SK-N-SH (cell line): Measurements from ENCODE around the gene BAD.

Experiments used
- EP300 ChIP-seq, 2 experiments: IDR thresholded peaks; 2 replicates each; pipeline versions ENCODE4 v1.4.0 to v1.6.1; 2012; ENCODE audit warnings: borderline replicate concordance in 1 of 2, low read depth in 1 of 2, low read length in 1 of 2
- NFIC ChIP-seq: IDR thresholded peaks from 2 replicates; pipeline ENCODE4 v1.4.0; 2012; ENCODE audit warnings: borderline replicate concordance
- POLR2AphosphoS5 ChIP-seq: IDR thresholded peaks from 2 replicates; pipeline ENCODE4 v1.6.1; 2012; ENCODE audit warnings: low read depth, low read length
- RAD21 ChIP-seq: IDR thresholded peaks from 2 replicates; pipeline ENCODE4 v1.6.1; 2012; ENCODE audit warnings: mild to moderate bottlenecking, low read length
- RCOR1 ChIP-seq: fragments of 150-350 bp; IDR thresholded peaks from 2 replicates; pipeline ENCODE4 v1.6.1; 2017; ENCODE audit warnings: antibody characterized with exemption, low read length
- REST ChIP-seq: IDR thresholded peaks from 2 replicates; pipeline ENCODE4 v1.6.1; 2012; ENCODE audit warnings: mild to moderate bottlenecking, low read depth, low read length, moderate library complexity
- SMC3 ChIP-seq: IDR thresholded peaks from 2 replicates; pipeline ENCODE4 v1.6.1; 2012; ENCODE audit warnings: low read depth, low read length, improper control_type of control experiment
- TF ChIP-seq, protein P1 (sequence below): fragments of 200-600 bp; sonication (generic); IDR thresholded peaks from 2 replicates; pipeline ENCODE4 v1.6.1; 2017; ENCODE audit warnings: antibody characterized with exemption, mild to moderate bottlenecking, moderate library complexity

DNA sequence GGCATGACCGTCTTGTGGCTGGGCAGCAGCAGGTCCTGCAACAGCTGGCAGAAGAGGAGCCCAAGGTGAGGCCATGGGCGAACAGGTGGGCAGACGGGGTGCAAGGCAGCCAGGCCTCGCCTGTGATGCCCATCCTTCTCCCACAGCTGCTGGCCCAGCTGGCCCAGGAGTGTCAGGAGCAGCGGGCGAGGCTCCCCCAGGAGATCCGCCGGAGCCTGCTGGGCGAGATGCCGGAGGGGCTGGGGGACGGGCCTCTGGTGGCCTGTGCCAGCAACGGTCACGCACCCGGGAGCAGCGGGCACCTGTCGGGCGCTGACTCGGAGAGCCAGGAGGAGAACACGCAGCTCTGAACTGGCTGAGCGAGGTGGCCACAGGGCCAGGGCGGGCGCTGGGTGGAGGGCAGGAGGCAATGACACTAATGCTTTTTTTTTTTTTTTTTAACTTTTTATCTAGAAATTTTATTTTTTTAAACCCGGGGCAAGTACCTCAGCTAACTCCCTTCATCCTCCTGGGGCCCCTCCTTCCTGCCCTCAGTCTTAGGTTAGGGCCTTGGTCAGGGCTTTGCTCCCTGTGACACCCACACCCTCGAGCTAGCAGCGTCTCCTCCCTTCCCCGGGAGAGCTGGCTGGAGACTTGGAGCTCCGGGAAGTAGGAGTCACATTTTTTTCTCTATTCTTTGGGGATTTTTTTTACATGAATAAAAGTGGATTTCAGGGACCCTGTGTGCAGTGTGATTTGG lies 17.1 kb downstream of the BAD start:
- TF ChIP-seq, protein P1, sequence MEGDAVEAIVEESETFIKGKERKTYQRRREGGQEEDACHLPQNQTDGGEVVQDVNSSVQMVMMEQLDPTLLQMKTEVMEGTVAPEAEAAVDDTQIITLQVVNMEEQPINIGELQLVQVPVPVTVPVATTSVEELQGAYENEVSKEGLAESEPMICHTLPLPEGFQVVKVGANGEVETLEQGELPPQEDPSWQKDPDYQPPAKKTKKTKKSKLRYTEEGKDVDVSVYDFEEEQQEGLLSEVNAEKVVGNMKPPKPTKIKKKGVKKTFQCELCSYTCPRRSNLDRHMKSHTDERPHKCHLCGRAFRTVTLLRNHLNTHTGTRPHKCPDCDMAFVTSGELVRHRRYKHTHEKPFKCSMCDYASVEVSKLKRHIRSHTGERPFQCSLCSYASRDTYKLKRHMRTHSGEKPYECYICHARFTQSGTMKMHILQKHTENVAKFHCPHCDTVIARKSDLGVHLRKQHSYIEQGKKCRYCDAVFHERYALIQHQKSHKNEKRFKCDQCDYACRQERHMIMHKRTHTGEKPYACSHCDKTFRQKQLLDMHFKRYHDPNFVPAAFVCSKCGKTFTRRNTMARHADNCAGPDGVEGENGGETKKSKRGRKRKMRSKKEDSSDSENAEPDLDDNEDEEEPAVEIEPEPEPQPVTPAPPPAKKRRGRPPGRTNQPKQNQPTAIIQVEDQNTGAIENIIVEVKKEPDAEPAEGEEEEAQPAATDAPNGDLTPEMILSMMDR: no peak
- TF ChIP-seq EP300 (IDR thresholded peaks at IDR 0.05; ENCODE audit: borderline replicate concordance in 1 of 2, low read depth in 1 of 2, low read length in 1 of 2) (no peak), REST (no peak), RCOR1 (no peak), RAD21 (no peak), NFIC (no peak), SMC3 (no peak), POLR2AphosphoS5 (no peak)
